Dermis microvascular lymphatic vessel endothelial cell (primary cell): ENCODE results near the gene MAP6. TPM values are rescaled to one million over a fixed set of nuclear protein-coding genes. Genes with fewer than 3 reads are reported as not detected.

ENCODE experiments used
- DNase-seq, 2 donors: peaks; one replicate each; pipeline versions ENCODE4 v3.0.0 to v3.0.0-alpha.2; 2010; ENCODE audit warnings: low read depth in 2 of 2
- total RNA-seq: library from RNA; depleted of rRNA; stranded (reverse); fragments of >200 nt; gene quantifications from 2 replicates; pipeline ENCODE4 v1.2.1, GENCODE V29; 2014

The MAP6 gene
- total RNA-seq, 1 donor from 2014 or later, result 0.26 TPM

DNA sequence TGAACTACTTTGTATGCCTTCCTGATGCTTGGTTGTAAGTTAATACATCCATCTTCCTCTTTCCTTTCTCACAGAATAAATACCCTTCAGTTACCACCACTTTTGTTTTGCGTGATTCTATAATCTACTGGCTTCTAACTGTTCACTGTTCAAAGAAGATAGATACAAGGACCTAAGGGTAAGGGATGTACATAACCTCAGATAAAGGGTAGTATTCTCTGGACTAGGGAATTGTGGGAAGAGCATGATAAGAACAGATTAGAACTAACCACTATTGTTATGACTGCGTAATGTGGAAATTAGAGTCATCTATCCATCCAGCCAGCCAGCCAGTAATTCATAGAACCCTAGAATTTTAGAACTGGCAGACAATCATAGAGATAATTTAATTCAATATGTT is 36.4 kb downstream of the MAP6 start:
- DNase-seq, result no peak

- no peak for DNase-seq
Measured at GRCh38 chr11:75631086-75631730, 37.6 kb downstream of the MAP6 start.

DNA sequence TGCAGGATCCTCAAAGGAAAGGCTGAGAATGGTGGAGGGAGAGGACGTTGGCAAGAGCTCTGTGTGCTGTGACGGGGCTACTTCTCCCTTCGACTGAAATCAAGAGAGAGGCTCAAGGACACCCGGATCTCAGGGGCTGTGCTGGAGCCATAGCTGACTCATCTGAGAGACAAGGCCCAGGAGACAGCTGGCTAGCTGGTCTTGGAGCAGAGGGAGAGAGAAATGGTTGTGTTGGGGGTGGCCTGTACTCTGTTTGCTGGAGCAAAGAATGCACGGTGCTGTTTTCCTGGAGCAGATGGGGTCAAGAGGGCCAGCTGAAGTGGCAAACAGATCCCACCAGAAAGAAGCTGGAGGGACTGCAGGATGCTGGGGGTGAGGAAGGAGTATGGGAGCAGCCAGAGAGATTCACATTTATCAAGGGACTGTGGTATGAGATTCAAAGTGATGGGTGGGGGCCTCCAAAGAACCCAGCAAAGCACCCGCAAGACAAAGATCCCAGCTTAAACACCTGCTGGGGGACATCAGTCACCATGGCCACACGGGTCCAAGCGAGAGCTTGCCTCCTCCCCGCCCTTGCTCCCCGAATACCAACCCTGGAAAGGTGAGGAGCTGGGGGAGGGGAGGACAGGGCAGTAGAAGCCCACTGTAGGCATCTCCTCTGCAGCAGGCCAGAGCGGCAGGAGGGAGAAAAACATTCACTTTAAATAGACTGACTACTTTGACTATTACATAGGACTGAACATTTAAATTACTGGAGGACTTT is 40.8 kb downstream of the MAP6 start:
- DNase-seq, result no peak

DNA sequence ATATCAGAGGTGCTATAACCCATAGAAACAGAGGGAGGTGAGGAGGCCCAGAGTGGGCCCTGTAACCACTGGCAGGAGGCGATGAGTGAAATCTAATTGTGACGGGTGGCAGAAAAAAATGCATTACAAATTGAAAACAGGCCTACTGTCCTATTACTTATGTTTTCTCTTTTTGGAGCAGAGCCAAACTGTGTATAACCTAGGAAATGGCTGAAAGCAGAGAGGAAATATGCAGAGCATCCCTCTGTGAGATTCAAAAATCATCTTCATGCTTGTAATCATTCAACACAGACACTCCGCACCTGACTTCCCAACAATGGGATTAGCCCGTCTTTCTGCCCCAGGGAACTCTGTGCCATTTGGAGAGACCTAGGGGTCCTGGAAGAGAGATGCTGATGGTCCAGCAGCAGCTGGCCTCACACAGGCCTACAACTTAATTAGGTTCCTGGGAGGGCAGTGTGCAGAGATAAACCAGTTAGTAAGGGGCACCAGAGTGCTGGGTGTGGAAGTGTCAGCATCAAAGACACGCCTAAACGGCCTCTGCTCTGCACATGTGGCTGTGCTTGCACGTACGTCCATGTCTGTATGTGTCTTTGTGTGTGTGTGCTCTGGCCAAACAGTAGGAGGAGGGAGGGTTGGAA is 41.8 kb downstream of the MAP6 start:
- peak in 1 of 2 donors; percentile 14 for DNase-seq

GRCh38 chr11:75625991-75626888 is 42.6 kb downstream of the MAP6 start:
- peak in 1 of 2 donors; percentile 17 for DNase-seq

DNA sequence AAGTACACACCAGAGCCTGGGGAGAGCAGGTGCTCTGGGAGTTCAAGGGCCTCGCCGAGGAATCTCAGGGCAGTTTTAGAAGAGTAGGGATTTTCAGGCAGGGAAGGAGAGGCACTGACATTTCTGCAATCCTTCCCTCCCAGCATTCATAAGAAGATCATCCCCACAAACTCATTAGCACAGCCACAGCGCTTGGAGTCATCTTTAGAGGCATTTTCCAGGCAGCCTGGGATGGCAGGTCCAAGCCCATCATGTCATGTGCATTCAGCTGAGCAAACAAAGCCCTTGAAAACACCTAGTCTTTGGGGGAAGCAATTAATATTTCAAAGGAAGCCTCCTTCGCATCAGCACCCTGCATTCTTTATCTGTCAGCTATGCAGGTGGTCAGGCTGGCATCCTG is 43.8 kb downstream of the MAP6 start:
- DNase-seq, result no peak

DNA sequence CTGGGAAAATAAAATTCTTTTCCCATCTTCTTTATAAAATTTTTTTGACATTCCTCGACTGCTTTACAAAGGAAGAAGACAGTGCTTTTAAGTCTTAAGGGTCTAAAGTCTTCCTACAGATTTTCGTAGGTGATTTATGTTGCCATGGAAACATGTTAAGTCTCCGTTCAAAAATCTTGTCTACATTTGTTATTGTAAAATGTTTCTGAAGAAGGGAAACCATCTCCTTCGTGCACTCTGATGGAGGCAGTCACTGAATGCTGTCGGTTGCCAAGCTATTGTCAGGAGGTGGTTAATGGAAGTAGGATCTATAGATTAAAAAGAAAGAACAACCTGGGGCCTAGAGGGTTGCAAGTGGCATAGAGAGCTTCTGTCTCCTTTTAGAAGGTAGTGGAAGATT is 52.6 kb downstream of the MAP6 start:
- DNase-seq, result no peak

DNA sequence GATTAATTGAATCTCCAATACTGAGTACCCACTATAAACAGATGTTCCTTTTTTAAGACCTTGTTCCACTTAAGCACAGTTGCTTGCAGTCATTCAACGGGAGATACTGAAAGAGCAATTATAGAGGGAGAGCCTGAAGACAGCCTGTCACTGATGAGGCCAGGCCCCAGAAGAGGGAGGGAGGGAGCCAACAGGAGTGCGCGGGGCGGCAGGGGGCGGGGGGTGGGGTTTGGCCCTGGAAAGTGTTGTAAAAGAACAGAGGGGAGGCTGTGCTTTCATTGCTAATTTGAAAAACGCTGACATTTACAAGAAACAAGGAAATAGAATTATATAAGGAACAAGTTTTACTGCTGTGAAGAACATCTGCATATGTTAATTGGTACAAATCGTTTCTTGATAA is 53.1 kb downstream of the MAP6 start:
- DNase-seq, result no peak

- DNase-seq, result no peak
Measured at GRCh38 chr11:75611823-75612222, 57.0 kb downstream of the MAP6 start.

GRCh38 chr11:75606099-75606498 is 62.7 kb downstream of the MAP6 start:
- DNase-seq, result no peak

DNA sequence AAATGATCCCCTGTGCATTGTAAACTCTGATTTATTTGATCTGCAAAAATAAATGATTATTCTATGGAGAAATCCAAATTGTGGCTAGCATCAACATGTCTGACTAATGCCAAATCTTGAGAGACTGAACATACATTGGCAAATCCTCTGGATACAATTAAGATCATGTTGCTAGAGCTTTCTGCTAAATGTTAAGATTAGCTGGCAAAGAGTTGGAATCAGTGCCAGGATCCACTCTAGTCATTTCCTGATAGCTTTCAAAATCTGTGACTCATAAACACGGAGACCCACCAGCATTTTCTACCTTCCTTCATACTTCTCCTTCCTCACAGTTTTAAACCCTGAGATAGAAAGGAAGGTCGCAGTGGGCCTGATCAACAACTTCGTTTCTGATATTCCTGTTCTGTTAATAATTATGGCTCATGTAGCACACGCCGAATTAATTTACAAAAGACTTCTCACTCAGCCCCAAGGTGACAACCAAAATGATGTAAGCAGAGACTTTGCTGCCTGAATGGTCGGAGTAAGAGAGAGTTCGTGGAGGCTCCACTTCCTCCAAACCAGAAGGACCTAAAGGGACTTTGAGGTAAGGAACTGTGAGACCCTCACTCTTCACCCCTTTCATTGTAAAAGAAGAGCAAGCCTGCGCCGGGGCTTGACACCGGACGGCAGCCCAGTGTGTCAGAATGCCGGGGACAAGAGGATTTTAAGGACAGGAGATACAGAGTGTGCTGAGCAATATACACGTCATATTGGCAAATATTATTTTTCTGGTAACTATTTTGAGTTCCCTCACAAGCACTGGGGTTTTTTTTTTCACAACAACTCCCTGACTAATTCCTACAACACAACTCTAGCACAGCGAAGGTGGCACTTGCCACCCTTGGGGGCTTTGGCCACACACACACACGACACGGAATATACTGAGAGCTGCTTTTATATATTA is 64.8 kb downstream of the MAP6 start:
- DNase-seq, result peak; percentile 40 to 87

- peak in 1 of 2 donors; percentile 36 for DNase-seq
Measured at GRCh38 chr11:75602951-75603350, 65.9 kb downstream of the MAP6 start.

- no peak for DNase-seq
Measured at GRCh38 chr11:75601494-75601893, 67.3 kb downstream of the MAP6 start.

- peak; percentile 26 to 52 for DNase-seq
Measured at GRCh38 chr11:75600356-75600755, 68.5 kb downstream of the MAP6 start.

DNA sequence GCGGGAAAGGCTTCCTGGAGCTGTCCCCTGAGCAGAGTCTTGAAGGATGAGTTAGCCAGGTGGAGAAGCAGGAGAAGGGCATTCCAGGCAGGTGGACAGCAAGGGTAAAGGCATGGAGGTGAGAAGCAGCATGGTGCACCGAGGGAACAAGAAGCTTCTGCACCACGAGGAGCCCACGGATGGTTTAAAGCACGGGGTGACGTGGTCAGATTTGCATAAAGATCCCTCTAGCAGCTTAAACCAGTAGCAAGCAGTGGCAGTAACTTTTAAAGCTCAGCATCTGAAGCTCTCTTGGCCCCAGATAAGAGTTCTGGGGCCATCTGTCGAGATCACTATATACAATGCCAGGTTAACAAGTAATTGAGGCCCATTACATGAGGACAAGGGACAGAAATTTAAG is 69.9 kb downstream of the MAP6 start:
- no peak for DNase-seq

- no peak for DNase-seq
Measured at GRCh38 chr11:75598264-75598663, 70.6 kb downstream of the MAP6 start.

- peak; percentile 25 to 56 for DNase-seq
Measured at GRCh38 chr11:75597636-75598035, 71.2 kb downstream of the MAP6 start.

DNA sequence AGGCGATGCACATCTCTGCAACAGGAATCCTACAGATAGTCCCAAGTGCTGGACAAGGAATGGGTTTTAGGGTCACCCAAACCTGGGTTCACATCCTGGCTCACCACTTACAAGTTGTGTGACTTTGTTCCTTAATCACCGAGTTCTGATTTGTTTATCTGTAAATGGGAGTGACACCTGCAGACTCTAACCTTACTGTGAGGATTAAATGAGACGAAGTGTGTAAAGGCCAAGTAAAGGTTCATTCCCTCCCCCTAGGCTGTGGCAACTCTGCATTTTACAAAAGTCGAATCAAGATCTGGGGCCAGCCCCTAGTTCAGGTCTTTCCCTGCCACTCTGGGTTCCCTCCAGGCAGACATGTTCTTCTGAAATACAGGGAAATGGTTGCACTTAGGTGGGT is 71.9 kb downstream of the MAP6 start:
- no peak for DNase-seq

DNA sequence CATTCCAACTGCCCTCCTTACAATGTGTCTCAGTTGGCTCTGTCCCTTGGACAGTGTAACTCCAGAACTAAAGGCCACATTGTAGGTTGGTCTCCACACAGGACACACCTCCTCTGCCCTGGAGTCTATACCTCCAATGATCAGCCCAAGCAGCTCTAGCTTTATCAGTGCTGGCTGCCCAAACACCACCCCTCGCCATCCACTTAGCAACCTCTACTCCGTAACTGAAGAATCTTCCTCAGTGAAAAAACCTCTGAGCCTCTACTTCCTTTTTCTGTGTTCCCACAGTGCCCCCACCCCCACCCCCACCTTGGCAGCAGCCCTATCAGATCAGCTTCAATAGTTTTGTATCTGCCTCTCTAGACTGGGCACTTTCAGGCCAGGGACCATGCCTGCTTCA is 73.4 kb downstream of the MAP6 start:
- no peak for DNase-seq

DNA sequence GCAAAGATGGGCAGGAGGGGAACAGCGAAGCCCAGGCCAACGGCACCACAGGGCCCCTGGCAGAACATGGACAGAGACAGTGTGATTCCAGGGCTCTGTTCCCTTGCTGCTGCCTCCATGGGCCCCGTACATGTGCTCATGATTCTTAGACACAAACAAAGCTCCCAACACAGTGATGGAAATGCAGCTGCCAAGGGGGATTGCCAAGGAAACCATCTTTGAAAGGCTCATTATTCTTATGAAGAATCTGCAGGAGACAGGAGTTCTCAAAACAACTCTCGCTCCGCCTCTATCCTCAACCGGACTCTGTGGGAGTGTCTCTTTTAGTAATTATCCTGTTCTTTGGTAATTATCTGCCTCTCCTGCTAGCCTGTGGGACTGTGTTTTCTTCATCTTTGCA is 74.6 kb downstream of the MAP6 start:
- DNase-seq, result no peak
